Activated CD8-positive, alpha-beta memory T cell treated with anti-CD3 and anti-CD28 coated beads for 4 hours (primary cell): ENCODE data around the gene ITGAV.

Source experiments
- DNase-seq, 2 donors: peaks; one replicate each; pipeline ENCODE4 v3.0.0-alpha.2; 2020; ENCODE audit warnings: low read depth in 2 of 2

The ITGAV gene

DNA sequence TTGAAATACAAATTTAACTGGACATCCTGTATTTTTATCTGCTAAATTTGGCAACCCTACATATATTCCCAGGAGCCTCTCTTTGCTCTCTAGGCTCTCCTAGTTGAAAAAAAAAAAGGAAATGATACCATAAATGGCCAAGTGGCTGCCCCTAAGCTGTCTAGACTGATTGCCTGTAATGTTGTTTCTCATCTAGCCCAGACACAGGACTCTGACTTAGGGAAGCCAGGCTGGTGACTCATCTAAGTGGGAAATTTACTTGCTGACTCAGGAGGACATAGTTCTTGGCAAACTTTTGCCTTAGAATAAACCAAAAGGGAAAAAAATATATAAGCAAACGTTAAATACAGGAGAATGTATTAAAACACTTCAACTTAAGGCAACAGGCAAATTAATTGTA is 14.6 kb upstream of the ITGAV start:
- no peak for DNase-seq

DNA sequence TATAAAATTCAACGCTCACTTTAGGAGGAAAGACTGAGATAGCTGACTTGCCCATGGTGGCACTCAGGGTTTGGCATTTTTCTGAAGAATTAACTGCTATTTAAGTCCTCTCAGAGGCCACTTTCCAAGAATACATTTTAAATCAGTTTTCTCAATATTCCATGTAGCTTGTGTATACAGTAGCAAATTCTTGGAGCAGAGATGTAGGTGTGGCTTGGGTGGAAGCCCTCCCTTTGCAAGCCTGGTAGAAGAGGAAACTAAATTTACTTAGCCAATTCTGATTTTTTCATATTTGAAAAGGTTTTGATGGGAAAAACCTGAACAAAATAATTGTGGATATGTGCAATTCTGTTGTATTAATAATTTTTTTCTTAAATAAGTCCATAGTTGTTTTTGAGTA is 14.0 kb upstream of the ITGAV start:
- DNase-seq = no peak

DNA sequence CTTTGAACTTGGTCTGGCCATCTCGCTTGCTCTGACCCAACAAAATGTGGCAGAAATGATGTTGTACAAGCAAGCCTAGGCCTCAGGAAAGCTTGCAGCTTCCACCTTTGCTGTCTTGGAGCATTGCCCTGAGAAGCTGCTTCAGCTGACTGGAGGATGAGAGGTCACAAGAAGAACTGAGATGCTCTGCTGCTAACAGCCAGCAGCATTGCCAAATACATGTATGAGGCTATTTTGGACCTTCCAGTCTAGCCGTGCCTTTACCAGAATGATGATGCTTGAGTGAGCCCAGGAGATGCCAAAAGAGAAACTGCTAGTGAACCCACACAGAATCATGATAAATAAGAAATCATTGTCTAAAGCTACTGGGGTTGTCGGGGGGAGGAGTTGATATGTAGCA is 13.2 kb upstream of the ITGAV start:
- no peak for DNase-seq

DNA sequence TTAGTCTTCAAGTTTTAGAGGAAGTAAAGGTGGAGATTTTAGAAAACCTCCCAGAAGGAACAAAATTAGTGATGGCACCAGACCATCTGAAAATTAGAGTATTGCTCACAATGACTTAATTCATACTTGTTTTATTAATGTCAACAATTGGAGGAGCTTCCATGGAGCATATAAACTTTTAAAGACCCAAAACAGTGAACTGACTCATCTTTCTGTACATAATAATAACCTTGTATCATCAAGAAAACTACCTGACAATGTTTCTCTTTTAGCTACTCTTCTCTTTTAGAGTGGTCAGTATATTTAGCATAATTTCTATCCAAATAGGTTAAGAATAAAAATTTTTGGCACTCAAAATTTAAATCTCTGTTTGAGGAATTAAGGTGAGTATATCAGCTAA is 7.2 kb upstream of the ITGAV start:
- no peak for DNase-seq

DNA sequence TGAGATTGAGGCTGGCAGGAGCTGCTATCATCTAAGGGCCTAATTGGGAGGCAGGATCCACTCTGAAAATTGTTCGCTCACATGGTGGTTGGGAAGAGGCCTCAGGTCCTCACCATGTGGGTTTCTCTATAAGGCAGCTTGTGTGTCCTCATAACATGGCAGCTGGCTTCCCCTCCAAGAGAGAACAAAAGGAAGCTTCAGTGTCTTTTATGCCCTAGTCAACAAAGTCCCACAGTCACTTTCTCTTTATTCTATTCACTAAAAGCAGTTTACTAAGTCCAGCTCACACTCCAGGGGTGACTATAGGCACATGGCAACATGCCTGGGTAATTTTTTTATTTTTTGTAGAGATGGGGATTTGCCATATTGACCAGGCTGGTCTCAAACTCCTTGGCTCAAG is 5.8 kb upstream of the ITGAV start:
- no peak for DNase-seq

DNA sequence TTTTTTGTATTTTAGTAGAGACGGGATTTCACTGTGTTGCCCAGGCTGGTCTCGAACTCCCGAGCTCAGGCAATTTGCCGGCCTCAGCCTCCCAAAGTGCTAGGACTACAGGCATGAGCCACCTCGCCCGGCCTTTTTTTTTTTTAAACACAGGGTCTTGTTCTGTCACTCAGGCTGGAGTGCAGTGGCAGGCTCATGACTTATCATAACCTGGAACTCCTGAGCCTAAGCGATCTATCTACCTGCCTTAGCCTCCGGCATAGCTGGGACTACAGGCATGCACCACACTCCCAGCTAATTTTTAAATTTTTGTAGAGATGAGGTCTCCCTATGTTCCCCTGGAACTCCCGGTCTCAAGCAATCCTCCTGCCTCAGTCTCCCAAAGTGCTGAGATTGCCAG is 1.4 kb upstream of the ITGAV start:
- no peak for DNase-seq

DNA sequence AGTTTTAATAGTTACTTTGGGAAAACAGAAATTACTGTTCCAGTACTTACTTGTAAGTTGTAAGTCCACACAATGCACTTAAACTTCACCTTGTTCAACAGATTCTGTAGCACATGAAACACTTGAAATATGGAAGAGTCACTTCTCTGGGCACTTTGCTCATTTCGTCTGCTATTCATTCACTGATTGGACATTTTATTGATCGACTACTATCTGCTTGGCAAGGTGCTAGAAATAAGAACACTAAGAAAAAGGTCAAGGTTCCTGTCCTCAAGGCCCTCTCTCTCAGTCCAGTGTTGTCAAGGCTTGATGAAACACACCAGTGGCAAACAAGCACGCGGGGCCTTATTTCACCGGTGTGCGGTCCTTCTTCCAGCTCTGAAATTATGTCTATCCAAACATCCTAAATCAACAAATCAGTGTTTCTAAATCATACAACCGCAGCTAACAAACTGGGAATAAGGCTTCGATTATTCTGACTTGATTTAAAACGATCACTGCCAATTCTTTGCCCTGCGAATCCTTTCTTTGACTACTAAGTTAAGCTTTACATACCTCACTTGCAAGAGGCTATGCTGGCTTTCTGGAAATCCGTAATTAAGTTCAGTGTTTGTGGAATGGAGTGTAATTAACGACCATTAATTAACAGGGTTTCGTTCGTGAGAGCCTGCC is 780 bp upstream of the ITGAV start:
- no peak for DNase-seq

DNA sequence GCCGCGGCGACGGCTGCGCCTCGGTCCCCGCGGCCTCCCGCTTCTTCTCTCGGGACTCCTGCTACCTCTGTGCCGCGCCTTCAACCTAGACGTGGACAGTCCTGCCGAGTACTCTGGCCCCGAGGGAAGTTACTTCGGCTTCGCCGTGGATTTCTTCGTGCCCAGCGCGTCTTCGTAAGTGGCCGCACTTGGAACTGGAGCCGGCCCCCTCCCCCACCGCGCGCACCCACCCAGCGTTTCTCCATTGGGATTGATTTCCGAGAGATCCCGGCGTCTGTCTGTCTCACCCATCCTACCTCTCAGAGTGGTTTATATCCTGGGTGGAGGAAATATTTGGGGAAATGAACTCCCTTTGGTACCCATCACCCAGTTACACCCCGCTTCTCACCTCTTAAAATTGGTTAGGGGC is 498 bp downstream of the ITGAV start:
- no peak for DNase-seq

DNA sequence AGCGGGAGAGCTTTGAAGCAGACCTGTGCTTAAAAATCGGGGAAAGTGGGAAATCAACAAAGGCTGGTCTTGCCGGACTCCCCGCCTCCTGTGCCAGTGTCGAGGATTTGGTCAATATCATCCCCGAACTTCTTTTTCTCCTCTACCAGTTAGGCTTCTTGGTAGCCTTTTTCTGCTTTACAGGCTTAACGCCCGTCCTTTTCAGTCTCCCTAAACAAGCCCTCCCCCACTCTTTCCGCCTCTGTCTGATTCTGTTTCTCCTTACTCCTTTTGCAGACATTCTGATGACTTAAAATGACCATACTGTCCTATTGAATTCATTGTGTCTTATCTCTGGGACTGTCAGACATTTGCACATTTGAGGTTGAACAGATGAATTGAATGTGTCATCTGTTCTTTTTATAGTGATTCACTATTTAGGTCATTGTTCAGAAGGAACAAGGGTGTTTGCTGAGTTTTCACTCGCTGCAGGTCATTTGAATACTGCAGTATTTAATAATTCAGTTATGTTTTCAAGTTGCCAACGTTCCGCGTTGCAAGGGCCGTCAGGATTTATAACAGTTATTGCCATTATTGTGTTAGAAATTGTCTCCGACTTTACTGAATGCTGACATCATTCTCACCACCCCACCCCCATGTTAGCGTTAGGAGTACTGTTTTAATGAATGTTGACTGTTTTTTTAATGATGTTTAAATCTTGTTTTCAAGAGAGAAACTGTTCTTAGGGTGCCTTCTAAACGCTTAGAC is 1.1 kb downstream of the ITGAV start:
- no peak for DNase-seq

DNA sequence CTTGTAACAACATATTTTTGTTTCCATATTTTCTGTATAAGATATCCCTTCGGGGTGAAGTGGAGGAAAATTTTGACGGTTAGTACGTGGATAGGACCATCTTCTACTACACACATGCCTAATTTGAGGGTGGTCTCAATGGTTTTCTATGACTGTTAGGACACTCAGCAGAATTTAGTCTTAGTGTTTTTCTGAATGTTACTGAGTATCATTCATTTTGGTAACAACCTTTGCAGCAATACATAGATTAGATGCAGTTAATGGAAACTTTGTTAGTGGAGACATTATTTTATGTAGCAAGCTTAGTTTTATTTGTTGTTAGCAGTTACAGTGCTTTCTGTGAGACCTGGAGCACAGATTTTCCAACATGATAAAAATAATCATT is 1.6 kb downstream of the ITGAV start:
- DNase-seq = no peak

DNA sequence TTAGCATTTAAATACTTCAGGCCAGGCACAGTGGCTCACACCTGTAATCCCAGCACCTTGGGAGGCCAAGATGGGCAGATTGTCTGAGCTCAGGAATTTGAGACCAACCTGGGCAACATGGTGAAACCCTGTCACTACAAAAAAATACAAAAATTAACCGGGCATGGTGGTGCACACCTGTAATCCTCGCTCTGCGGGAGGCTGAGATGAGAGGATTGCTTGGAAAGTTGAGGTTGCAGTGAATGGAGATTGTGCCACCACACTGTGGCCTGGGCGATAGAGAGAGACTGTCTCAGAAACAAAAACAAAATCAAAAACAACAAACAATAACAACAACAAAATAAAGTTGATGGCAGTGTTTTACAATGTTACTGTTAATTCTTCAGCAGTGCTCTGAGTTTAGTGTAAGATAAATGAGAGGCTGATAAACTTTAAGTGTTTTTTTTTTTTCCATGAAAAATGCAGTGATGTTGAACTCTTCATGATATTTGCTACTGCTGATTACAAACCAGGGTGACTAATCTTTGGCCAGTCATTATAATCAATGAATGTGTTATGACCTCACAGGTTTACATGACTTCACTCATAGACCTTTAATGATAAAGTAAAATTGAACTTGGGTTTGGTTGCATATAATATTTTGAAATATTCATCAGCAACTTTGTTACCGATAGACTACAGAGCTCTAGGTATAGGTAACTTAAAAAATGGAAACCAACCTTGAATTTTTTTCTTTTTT is 2.5 kb downstream of the ITGAV start:
- DNase-seq = no peak

DNA sequence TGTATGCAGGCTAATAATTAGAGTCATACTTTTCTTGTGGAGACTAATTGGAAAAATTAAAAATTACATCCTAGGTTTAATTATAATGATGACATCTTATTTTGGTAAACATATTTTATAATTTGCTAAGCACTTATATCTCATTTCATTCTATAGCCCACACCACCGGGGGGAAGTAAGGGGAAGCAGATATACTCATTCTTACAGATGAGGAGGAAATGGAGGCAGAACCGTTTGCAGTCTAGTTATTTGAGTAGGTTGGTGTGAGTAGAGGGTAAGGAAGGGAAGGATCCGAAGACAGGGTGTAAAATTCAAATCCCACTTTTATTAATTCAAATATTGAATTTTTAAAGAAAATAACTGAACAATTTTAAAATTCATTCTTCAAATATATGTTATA is 3.7 kb downstream of the ITGAV start:
- DNase-seq = no peak

DNA sequence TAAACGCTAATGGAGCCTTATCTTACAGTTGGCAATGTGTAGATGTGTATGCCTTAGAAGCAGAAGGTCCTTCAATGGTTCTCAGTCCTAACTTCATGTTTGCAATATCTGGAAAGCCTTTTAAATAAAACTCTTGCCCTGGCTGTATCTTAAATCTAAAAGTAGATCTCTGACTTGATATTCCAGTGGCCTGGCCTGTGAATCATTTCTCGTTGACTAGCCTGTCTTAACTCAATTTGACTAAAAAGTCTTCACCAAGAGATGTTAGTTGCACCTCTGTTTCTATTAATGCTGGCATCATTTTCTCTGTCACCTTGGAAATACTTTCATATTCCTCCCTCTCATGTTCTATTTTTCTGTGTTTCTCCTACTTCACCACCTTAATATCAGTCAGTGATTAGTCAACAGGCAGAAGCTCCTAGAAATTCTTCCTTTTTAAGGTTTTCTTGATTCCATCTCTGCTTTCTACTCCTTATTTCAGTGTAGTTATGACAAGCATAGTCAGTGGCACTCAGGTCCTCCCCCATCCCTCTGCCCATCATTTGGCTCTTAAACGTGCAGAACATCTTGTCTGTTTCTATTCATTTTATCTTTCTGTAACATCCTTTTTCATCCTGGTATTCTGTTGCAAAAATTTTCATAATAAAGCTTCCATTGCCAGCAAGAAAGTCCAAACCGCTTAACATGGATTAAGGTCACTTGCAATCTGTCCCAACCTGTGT is 4.3 kb downstream of the ITGAV start:
- no peak for DNase-seq

DNA sequence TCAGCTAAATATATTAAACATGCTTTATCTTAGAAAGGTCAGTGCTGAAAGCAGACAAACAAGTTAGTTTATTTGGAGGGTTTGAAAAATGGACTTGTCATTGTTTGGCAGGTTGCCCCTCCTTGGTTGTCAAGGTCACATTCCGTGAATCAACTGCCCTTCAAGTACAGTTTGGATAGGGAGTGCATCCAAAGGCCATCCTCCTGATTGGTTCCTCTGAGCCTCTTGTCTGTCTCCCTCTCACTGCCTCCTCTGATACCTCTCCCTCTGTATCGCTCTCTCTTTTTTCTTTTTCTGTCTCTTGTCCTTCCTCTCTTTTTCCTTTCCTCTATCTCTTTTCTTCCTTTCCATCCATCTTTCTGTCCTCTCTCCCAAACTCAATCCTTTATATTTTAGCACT is 5.4 kb downstream of the ITGAV start:
- no peak for DNase-seq

DNA sequence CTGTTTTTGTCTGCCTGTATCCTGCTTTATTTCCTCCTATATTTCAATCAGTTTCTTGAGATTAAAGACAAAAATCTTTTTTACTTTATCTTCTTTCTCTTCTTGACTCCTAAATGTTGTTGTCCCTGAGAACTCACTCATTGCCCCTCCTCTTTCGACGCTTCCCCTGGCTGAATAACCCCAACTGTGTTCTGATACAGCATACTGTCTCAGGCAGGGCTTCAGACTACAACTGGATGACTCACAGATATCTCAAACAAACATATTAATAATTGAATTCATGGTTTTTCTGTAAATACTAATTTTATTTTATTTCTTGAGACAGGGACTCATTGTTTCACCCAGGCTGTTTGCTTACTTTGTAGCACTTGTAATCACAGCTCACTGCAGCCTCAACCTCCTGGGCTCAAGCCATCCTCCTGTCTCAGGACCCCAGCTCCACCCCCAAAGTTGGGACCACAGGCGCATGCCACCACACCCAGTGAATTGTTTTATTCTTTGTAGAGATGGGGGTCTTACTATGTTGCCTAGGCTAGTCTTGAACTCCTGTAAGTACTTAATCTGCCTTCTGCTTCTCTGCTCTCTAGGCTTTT is 9.4 kb downstream of the ITGAV start:
- DNase-seq = no peak

DNA sequence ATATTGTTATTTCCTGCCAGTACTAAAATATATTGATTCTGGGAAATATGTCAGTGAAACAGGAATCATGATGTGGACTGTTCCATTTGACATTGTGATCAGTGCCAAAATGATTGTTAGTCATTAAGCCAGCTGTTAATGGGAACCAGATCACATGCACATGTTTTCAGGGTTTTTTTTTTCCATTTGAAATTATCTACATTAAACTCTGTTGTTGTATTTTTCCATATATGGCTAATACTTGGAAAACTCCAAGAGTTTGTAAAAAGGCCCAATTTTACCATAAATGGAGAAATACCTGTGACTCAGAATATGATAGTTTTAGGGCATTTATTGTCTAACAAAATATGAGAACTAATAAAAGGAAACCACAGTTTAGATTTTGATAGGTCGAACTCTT is 13.4 kb downstream of the ITGAV start:
- no peak for DNase-seq

DNA sequence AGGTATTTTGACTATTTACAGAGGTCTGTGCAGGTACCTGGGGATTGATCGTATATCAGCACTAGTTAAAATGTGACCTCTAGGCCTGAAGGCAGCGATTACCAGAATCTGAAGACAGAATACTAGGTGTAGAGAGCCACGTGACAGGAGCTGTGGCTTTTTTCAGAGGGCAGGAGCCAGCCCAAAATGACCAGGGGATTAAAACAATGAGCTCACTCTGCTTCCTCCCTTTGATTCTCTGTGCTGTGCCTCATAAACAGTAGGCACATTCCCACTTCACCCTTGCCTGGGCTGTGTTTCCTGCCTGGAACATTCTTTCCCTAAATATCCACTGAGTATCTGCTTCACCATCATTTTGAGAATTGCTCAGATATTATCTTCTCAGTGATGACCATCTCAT is 15.2 kb downstream of the ITGAV start:
- no peak for DNase-seq

DNA sequence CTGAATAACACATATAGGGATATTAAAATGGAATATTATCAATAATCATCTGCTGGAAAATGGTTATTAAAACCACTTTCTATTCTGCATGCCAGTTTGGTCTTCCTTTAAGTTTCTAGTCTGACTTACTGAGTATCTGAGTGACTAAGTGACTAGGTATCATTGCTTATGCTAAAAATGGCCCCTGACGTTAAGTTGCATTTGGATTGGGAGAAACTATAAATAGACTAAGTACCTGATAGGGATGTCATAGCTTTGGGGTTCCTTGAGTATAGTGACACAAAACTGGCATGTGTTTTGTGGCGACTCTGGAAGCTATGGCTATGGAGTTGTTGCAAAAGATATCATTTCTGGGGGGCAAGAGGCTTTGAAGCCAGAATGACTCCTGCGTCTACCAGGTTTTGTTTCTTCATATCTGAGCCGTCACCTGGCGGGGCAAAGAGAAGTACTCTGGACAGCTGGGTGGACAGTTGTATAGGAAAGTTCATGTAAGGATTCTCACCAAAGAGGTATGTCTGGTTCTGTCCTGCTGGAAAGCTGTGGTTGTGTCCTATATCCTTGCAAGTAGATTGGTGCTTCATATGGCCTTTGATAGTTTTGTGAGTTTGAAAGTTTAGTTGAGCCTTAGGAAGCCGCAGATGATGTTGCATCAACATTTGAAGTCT is 17.9 kb downstream of the ITGAV start:
- DNase-seq = no peak

DNA sequence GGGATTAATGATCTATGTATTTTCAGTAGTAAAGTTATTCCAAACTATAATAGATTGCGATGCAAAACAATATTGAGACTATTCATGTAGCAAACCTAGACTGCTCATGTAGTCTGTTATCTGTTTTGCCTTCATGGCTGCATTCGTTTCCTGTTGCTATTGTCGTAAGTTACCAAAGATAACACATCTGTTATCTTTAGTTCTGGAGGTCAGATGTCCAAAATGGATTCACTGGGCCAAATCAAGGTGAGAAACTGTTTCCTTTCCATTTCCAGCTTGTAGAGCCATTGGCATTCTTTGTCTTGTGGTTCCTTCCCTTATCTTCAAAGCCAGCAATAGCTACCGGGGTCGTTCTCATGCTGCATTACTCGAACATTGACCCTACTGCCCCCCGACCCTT is 20.9 kb downstream of the ITGAV start:
- DNase-seq = no peak

DNA sequence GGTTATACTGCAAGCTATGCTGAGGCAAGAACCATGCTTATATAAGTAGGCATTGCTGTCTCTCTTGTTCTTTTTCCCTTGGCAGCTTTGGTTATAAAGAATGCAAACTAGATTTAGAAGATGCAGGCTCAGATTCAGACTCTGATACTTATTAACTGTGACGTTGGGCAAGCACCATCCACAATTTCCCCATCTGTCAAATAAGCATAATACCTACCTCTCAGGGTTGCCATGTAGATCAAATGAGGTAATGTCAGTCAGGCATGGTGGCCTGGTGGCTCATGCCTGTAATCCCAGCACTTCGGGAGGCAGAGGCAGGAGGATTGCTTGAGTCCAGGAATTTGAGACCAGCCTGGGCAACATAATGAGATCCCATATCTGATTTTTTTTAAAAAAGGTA is 21.7 kb downstream of the ITGAV start:
- no peak for DNase-seq

DNA sequence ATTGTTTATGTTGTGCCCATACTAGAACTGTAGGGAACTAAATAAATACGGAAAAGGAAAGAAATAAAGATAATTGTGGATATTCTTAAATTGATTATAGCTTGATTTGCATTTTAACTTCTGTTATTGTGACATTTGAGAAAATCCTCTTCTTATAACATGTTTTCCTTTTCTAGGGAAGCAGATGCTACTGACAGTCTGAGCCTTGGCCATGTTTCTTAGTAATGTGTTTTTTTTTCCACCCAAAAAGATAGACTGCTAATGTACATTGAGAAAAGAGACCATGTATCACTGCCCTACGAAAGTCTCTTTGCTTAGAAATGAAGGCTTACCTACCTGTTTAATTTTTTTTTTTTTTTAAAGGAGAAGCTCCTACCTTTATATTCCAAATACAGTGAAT is 22.2 kb downstream of the ITGAV start:
- DNase-seq = no peak
